ENCODE results near the gene DTNB.
"Not testable (repeated sequence)": the region's sequence is repeated elsewhere in the genome, so short reads cannot be mapped to it uniquely, and the experiment has no call there.

The DTNB gene

GRCh38 chr2:25684577-25685473 lies 11.4 kb upstream of the DTNB start:
- DNase-seq, result peak in 6 of 58 donors; percentile 10 to 49 (median 12)

- DNase-seq, result no peak
Measured at GRCh38 chr2:25682082-25682481, 8.7 kb upstream of the DTNB start.

GRCh38 chr2:25677877-25678276 lies 4.5 kb upstream of the DTNB start:
- DNase-seq, result no peak

GRCh38 chr2:25674077-25674362 lies 643 bp upstream of the DTNB start:
- DNase-seq, result peak in 1 of 58 donors; percentile 45

- DNase-seq, result peak in 39 of 58 donors; percentile 16 to 69 (median 47)
Measured at GRCh38 chr2:25672494-25673299, 680 bp downstream of the DTNB start.

GRCh38 chr2:25671622-25672021 lies 1.8 kb downstream of the DTNB start:
- no peak for DNase-seq

- DNase-seq, result no peak
Measured at GRCh38 chr2:25669520-25669919, 3.9 kb downstream of the DTNB start.

- no peak for DNase-seq
Measured at GRCh38 chr2:25666218-25666617, 7.2 kb downstream of the DTNB start.

- not testable (repeated sequence) for DNase-seq
Measured at GRCh38 chr2:25665429-25665828, 7.9 kb downstream of the DTNB start.

GRCh38 chr2:25664965-25665307 lies 8.4 kb downstream of the DTNB start:
- DNase-seq, result no peak

- DNase-seq, result peak in 22 of 58 donors; percentile 3 to 53 (median 26)
Measured at GRCh38 chr2:25664183-25664964, 9.0 kb downstream of the DTNB start.

GRCh38 chr2:25655316-25655715 lies 18.1 kb downstream of the DTNB start:
- no peak for DNase-seq

- DNase-seq, result no peak
Measured at GRCh38 chr2:25654801-25655200, 18.6 kb downstream of the DTNB start.

- DNase-seq, result no peak
Measured at GRCh38 chr2:25651782-25652455, 21.5 kb downstream of the DTNB start.

GRCh38 chr2:25651066-25651465 lies 22.3 kb downstream of the DTNB start:
- no peak for DNase-seq

GRCh38 chr2:25650256-25650655 lies 23.1 kb downstream of the DTNB start:
- DNase-seq, result peak in 1 of 58 donors; percentile 3

GRCh38 chr2:25649786-25650185 lies 23.6 kb downstream of the DTNB start:
- DNase-seq, result no peak

- DNase-seq, result no peak
Measured at GRCh38 chr2:25642298-25642697, 31.1 kb downstream of the DTNB start.

- no peak for DNase-seq
Measured at GRCh38 chr2:25639696-25640095, 33.7 kb downstream of the DTNB start.

GRCh38 chr2:25639131-25639530 lies 34.2 kb downstream of the DTNB start:
- no peak for DNase-seq

- no peak for DNase-seq
Measured at GRCh38 chr2:25635797-25636196, 37.6 kb downstream of the DTNB start.

Measured in anterior cingulate cortex (tissue), 58 donors.